HG02678 (cell line): Measurements from ENCODE around the gene TREH.

Experiments
- ATAC-seq: cut with Tn5 transposase; IDR thresholded peaks from one replicate; pipeline ENCODE4 v1.9.1; 2021; ENCODE audit warnings: mild to moderate bottlenecking, moderate library complexity; ENCODE audit not compliant: unreplicated experiment

The TREH gene

GRCh38 chr11:118631142-118631909, 48.1 kb downstream of the TREH start:
- ATAC-seq: no peak

- ATAC-seq: no peak
These were observed 49.4 kb downstream of the TREH start for GRCh38 chr11:118629761-118630661.

- no peak for ATAC-seq
These were observed 50.4 kb downstream of the TREH start for GRCh38 chr11:118628861-118629549.

GRCh38 chr11:118628432-118628831, 51.0 kb downstream of the TREH start:
- ATAC-seq: no peak

GRCh38 chr11:118628031-118628430, 51.4 kb downstream of the TREH start:
- no peak for ATAC-seq

- no peak for ATAC-seq
These were observed 51.9 kb downstream of the TREH start for GRCh38 chr11:118627566-118627965.

GRCh38 chr11:118625976-118626375, 53.5 kb downstream of the TREH start:
- ATAC-seq: no peak

GRCh38 chr11:118625036-118625690, 54.3 kb downstream of the TREH start:
- ATAC-seq: no peak

- no peak for ATAC-seq
These were observed 56.2 kb downstream of the TREH start for GRCh38 chr11:118623269-118623655.

- ATAC-seq: no peak
These were observed 56.8 kb downstream of the TREH start for GRCh38 chr11:118622376-118623268.

GRCh38 chr11:118621784-118622375, 57.6 kb downstream of the TREH start:
- ATAC-seq: no peak

- ATAC-seq: no peak
These were observed 58.2 kb downstream of the TREH start for GRCh38 chr11:118621071-118621783.

- no peak for ATAC-seq
These were observed 58.9 kb downstream of the TREH start for GRCh38 chr11:118620529-118621070.

GRCh38 chr11:118619444-118620197, 59.8 kb downstream of the TREH start:
- no peak for ATAC-seq

GRCh38 chr11:118618991-118619375, 60.5 kb downstream of the TREH start:
- ATAC-seq: no peak

GRCh38 chr11:118618115-118618990, 61.1 kb downstream of the TREH start:
- no peak for ATAC-seq

GRCh38 chr11:118615976-118616371, 63.5 kb downstream of the TREH start:
- ATAC-seq: no peak
